HCT116 (cell line): ENCODE measurements around the gene TRMU. TPM values are rescaled to one million over a fixed set of nuclear protein-coding genes. Genes with fewer than 3 reads are reported as not detected.

Experiments
- ATAC-seq: fragments of 200-7000 bp; cut with Tn5 transposase; 2 replicates; pipeline ENCODE4 v1.9.1; 2020; ENCODE audit warnings: mild to moderate bottlenecking, moderate library complexity
- BruUV-seq: library from RNA; stranded (reverse); fragments of 400-500 nt; replicated peaks from 2 replicates; lab custom pipeline; 2021; lab: Mats Ljungman, UMichigan
- CTCF ChIA-PET: fragments of 300-600 bp; sonication (Branson Sonifier 250); formaldehyde crosslinking; loops from one replicate; lab custom pipeline; 2021; ENCODE audit warnings: antibody characterized with exemption; lab: Charles Lee
- POLR2A ChIA-PET: fragments of 300-600, 350-600 bp; sonication (Branson Sonifier 250); formaldehyde crosslinking; loops from one replicate; lab custom pipeline; 2021; ENCODE audit warnings: antibody characterized with exemption; lab: Charles Lee
- RAD21 ChIA-PET, 2 experiments: fragments of 300-600 bp; sonication (Branson Sonifier 250); formaldehyde crosslinking; loops; one replicate each; lab custom pipeline; 2023; ENCODE audit warnings: low total read pairs in 2 of 2; ENCODE audit not compliant: uncharacterized antibody in 2 of 2, unreplicated experiment in 2 of 2, low non-redundant PET in 1 of 2; lab: Charles Lee
- DNase-seq: peaks from one replicate; pipeline ENCODE4 v3.0.0-alpha.2; 2010; ENCODE audit warnings: low read depth, low spot score
- H2AFZ ChIP-seq: fragments of 200-600 bp; shearing (Covaris generic), sonication (generic); 2 replicates; pipeline ENCODE4 v1.6.1; 2017; ENCODE audit warnings: low read depth, mixed run types, mixed read lengths, antibody characterized with exemption, low read length; ENCODE audit not compliant: poor library complexity, severe bottlenecking
- H3K27ac ChIP-seq: 2 replicates; pipeline ENCODE4 v1.5.1; 2012; ENCODE audit warnings: low read depth, low read length
- H3K27me3 ChIP-seq: fragments of 200-600 bp; sonication (generic); 2 replicates; pipeline ENCODE4 v1.6.1; 2016; ENCODE audit warnings: mixed run types, low read length, mixed read lengths; ENCODE audit not compliant: insufficient read depth
- H3K36me3 ChIP-seq, 2 experiments: fragments of 200-500 bp in 1 of 2; fragments of 200-600 bp in 1 of 2; sonication (Bioruptor generic) in 1 of 2; sonication (generic) in 1 of 2; 2 replicates each; pipeline versions ENCODE4 v1.5.1 to v1.6.1; 2014 to 2016; ENCODE audit warnings: low read length in 2 of 2, inconsistent platforms in 1 of 2, mixed read lengths in 1 of 2, mixed run types in 1 of 2; ENCODE audit not compliant: insufficient read depth in 2 of 2, control insufficient read depth in 1 of 2
- H3K4me1 ChIP-seq, 2 experiments: fragments of 200-600 bp in 1 of 2; sonication (generic) in 1 of 2; 2 replicates each; pipeline versions ENCODE4 v1.5.1 to v1.6.1; 2012 to 2017; ENCODE audit warnings: low read length in 2 of 2, inconsistent platforms in 1 of 2, mild to moderate bottlenecking in 1 of 2, mixed read lengths in 1 of 2, mixed run types in 1 of 2, moderate library complexity in 1 of 2; ENCODE audit not compliant: insufficient read depth in 2 of 2, control insufficient read depth in 1 of 2
- H3K4me2 ChIP-seq: fragments of 200-600 bp; sonication (generic); 2 replicates; pipeline ENCODE4 v1.6.1; 2017; ENCODE audit warnings: mixed run types, low read length, mixed read lengths
- H3K4me3 ChIP-seq, 2 experiments: fragments of 200-600 bp in 1 of 2; sonication (generic) in 1 of 2; replicated peaks in 1 of 2; 2 replicates each; pipeline ENCODE4 v1.5.1; 2011 to 2016; ENCODE audit warnings: low read length in 2 of 2, control low read depth in 1 of 2, low read depth in 1 of 2, mild to moderate bottlenecking in 1 of 2, mixed read lengths in 1 of 2, mixed run types in 1 of 2
- H3K79me2 ChIP-seq: fragments of 200-600 bp; sonication (generic); 2 replicates; pipeline ENCODE4 v1.6.1; 2017; ENCODE audit warnings: mild to moderate bottlenecking, mixed run types, low read length, moderate library complexity, mixed read lengths; ENCODE audit not compliant: insufficient read depth
- H3K9ac ChIP-seq: fragments of 200-600 bp; sonication (generic); 2 replicates; pipeline ENCODE4 v1.6.1; 2016; ENCODE audit warnings: low read length, mixed read lengths
- H3K9me2 ChIP-seq: fragments of 200-600 bp; sonication (generic), shearing (Covaris generic); 2 replicates; pipeline ENCODE4 v1.6.1; 2017; ENCODE audit warnings: mixed run types, mild to moderate bottlenecking, moderate library complexity; ENCODE audit not compliant: insufficient read depth
- H3K9me3 ChIP-seq, 2 experiments: fragments of 200-500 bp in 1 of 2; fragments of 200-600 bp in 1 of 2; sonication (Bioruptor generic) in 1 of 2; sonication (generic) in 1 of 2; 2 replicates each; pipeline ENCODE4 v1.6.1; 2014 to 2017; ENCODE audit warnings: low read length in 2 of 2, mixed read lengths in 2 of 2, inconsistent platforms in 1 of 2, low read depth in 1 of 2, mild to moderate bottlenecking in 1 of 2, mixed run types in 1 of 2, moderate library complexity in 1 of 2; ENCODE audit not compliant: control insufficient read depth in 1 of 2, insufficient read depth in 1 of 2
- H4K20me1 ChIP-seq: fragments of 200-600 bp; sonication (generic), shearing (Covaris generic); 2 replicates; pipeline ENCODE4 v1.6.1; 2017; ENCODE audit warnings: mixed run types, mild to moderate bottlenecking, moderate library complexity; ENCODE audit not compliant: insufficient read depth
- ELF1 ChIP-seq: IDR thresholded peaks from 2 replicates; pipeline ENCODE4 v1.6.1; 2012; ENCODE audit warnings: low read depth, borderline replicate concordance
- EZH2phosphoT487 ChIP-seq: fragments of 200-600 bp; IDR thresholded peaks from 2 replicates; pipeline ENCODE4 v1.6.1; 2018; ENCODE audit warnings: antibody characterized with exemption, borderline replicate concordance
- POLR2AphosphoS5 ChIP-seq: IDR thresholded peaks from 2 replicates; pipeline ENCODE4 v1.6.1; 2011; ENCODE audit warnings: mild to moderate bottlenecking, low read depth, low read length, moderate library complexity
- SRF ChIP-seq: IDR thresholded peaks from 2 replicates; pipeline ENCODE4 v1.6.1; 2012; ENCODE audit warnings: low read depth
- YY1 ChIP-seq: IDR thresholded peaks from 2 replicates; pipeline ENCODE4 v1.6.1; 2011; ENCODE audit warnings: low read length, low read depth, moderate library complexity, mild to moderate bottlenecking; ENCODE audit not compliant: insufficient replicate concordance; ENCODE audit errors: extremely low read depth
- ZFX ChIP-seq: fragments of 450-650 bp; IDR thresholded peaks from 2 replicates; pipeline ENCODE4 v1.6.1; 2017
- ZNF274 ChIP-seq: fragments of 200-500 bp; sonication (Bioruptor generic); IDR thresholded peaks from 2 replicates; pipeline ENCODE4 v1.6.1; 2014; ENCODE audit warnings: mild to moderate bottlenecking, low read depth, low read length, inconsistent platforms
- intact Hi-C: fragments of 100-400 bp; cut with micrococcal nuclease; formaldehyde crosslinking; loops from 2 replicates; pipeline ENCODE4 v1.10.0; 2022
- total RNA-seq: library from RNA; stranded (reverse); gene quantifications from one replicate; pipeline ENCODE4 v1.2.1, GENCODE V29; 2021; ENCODE audit not compliant: unreplicated experiment
- TF ChIP-seq, protein P1 (sequence below): IDR thresholded peaks from 2 replicates; pipeline ENCODE4 v1.6.1; 2012

Gene TRMU
- total RNA-seq, 1 experiment from 2014 or later: 65.4 TPM

- Histone ChIP-seq H3K36me3 (peaks cover 12 to 30% of the 10 kb centered on the region in 2 experiments; a peak in 3 of 4 replicates), H3K4me3 (peak overlapping the region; percentile 83 to 95), H3K4me2 (peak overlapping the region; percentile 91), H3K9ac (peak overlapping the region; percentile 73), H3K79me2 (peaks cover 48% of the 10 kb centered on the region), H2AFZ (no peak overlapping the region), H4K20me1 (no peaks in the 10 kb centered on the region), H3K9me3 (no peaks in the 10 kb centered on the region), H3K9me2 (no peaks in the 10 kb centered on the region), H3K4me1 (peaks cover 12 to 21% of the 10 kb centered on the region in 2 experiments; a peak in 3 of 4 replicates)
- RAD21 ChIA-PET: no interaction called here
- ATAC-seq (peak; percentile 30), DNase-seq (no peak)
- TSS peak; percentile 61 for BruUV-seq
- TF ChIP-seq ZFX (peak; percentile 13; the same call in 1 of the 2 replicates), EZH2phosphoT487 (no peak)
- TF ChIP-seq, all 23 proteins: peak for 1
- no peaks in the 10 kb centered on the region for H3K27me3 ChIP-seq
- ChIA-PET CTCF (no interaction called here), POLR2A (no interaction called here)
- peak overlapping the region; percentile 86 for H3K27ac ChIP-seq
- intact Hi-C loops: loop anchor here (5.0 kb wide), 1 partner anchor 175 kb away; no protein-coding TSS in a partner anchor
These were observed 38.2 kb upstream of the TRMU start for GRCh38 chr22:46297151-46297812.

DNA sequence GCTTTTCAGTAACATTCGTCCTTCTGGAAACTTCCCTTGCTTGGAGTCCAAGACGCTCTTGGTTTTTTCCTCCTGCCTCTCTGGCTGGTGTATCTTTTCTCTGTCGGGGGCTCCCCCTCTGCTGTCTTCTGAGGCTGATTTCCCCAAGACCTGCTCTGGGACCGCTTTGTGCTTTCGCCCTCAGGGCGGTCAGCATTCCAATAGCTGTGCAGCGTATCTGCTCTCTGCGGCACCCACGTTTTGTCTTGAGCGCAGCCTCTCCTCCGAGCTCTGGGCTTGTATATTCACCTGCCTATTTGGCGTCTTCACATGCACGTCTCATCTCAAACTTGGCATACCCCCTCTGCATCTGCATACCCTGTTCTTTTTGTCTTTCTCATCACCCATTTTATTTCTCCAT is 36.4 kb upstream of the TRMU start:
- TF ChIP-seq, protein P1, sequence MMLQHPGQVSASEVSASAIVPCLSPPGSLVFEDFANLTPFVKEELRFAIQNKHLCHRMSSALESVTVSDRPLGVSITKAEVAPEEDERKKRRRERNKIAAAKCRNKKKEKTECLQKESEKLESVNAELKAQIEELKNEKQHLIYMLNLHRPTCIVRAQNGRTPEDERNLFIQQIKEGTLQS: no peak
- TF ChIP-seq ELF1 (no peak), SRF (no peak), YY1 (no peak), POLR2AphosphoS5 (no peak), ZNF274 (no peak)
- Histone ChIP-seq H3K9me2 (no peaks in the 10 kb centered on the region), H3K4me2 (no peak overlapping the region), H3K79me2 (peaks cover 64% of the 10 kb centered on the region), H3K27ac (no peak overlapping the region), H3K27me3 (no peaks in the 10 kb centered on the region), H2AFZ (no peak overlapping the region), H3K4me3 (no peak overlapping the region), H3K9ac (no peak overlapping the region), H3K9me3 (no peaks in the 10 kb centered on the region), H3K36me3 (peaks cover 10 to 27% of the 10 kb centered on the region in 2 experiments; a peak in 3 of 4 replicates), H3K4me1 (peaks cover 14 to 24% of the 10 kb centered on the region in 2 experiments; a peak in 3 of 4 replicates), H4K20me1 (no peaks in the 10 kb centered on the region)
- ATAC-seq (no peak), DNase-seq (no peak)
- no TSS peak for BruUV-seq
- ChIA-PET RAD21 (no interaction called here), CTCF (no interaction called here), POLR2A (no interaction called here)
- intact Hi-C loops: loop anchor here (5.0 kb wide), 1 partner anchor 177 kb away; no protein-coding TSS in a partner anchor
